GM18870 (cell line): ENCODE measurements around the gene ZAP70.
A peak's percentile ranks its signal among the peaks of the same experiment; 100 is the strongest.
"Not testable (repeated sequence)": the region's sequence is repeated elsewhere in the genome, so short reads cannot be mapped to it uniquely, and the experiment has no call there.

Source experiments
- ATAC-seq: cut with Tn5 transposase; IDR thresholded peaks from one replicate; pipeline ENCODE4 v1.9.1; 2021; ENCODE audit warnings: moderate library complexity; ENCODE audit not compliant: unreplicated experiment

The ZAP70 gene

DNA sequence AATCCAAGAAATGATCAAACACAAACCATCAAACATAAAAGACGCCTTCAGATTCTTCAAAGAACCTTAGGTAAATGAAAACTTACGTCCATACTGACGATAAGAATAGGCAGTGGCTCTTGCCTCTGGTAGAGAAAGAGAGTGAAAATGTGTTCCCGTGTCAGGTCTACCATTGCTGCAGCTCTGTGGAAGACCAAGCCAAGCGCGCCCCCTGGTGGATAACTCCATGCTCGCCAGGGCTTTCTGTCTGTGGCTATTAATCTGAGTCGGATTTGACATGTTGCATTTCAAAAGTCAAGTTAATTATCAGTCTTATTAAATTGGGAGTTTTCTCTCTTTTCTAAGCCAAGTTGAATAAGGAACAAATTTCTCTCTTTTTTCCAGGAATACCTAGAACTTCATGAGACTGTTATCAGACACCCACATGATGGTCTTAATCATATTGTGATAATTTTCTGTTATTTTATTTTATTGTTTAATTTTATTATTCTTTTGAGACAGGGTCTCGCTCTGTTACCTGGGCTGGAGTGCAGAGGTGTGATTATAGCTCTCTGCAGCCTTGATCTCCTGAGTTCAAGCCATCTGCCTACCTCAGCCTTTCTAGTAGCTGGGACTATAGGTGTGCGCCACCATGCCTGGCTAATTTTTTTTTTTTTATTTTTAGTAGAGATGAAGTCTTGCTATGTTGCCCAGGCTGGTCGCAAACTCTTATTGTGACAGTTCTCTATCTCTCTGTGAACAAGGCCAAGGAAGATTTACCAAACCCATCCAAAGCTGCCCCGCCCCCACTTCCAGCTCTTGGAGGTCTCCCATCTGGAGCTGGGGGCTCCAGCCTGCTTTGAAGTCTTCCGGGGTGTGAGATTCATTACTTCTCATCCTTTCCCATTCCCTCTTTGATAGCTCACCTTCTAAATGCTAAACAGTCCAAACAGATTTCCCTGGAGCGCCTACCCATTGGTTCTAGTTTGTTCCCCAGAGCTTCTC lies 15.8 kb upstream of the ZAP70 start:
- ATAC-seq = peak; percentile 60

DNA sequence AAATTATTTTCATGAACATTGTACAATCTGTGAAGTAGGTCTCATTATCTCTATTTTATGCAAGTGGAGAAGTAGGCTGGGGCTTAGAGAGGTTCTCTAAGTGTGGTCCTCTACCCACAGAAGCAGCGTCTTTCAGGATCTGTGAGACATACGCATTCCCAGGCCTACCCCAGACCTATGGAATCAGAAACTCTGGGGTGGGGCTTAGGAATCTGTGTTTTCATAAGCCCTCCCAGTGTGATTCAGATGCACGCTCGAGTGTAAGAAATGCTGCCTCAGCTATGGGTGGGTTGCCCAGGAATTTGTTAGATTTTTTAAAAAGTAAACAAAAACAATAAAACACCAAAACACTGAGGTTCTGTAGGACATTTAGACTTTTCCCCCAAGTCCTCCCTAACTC lies 14.8 kb upstream of the ZAP70 start:
- ATAC-seq = no peak

DNA sequence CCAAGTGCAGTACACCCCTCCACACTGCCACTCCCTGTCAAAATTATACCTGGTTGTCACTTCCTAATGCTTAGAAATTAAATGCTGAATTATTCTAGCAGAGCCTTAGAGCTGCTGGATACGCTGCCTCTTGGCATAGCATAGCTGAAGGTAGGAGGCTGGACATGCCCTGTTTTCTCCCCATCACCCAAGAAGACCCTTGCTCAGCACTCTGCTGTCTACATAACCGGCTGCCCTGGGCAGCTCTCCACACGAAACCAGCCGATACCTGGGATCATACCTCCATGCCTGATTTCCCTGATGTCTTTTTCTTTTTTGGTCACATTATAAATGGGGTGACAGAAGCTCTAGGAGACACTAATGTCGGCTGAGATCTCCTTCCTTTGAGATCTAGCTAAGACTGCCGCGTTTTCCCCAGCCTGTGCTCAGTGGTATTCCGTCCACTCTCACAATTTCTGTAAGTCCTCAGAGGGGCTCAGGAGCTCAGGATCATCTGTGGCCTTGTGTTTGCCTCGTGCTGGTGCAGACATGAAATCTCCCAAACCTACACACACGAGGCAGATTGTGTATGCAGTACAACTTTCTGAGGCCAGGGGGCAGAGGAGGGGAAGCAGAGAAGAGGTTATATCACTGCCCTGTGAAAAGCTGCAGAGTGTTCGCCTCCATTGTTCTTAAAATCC lies 13.5 kb upstream of the ZAP70 start:
- ATAC-seq = no peak

DNA sequence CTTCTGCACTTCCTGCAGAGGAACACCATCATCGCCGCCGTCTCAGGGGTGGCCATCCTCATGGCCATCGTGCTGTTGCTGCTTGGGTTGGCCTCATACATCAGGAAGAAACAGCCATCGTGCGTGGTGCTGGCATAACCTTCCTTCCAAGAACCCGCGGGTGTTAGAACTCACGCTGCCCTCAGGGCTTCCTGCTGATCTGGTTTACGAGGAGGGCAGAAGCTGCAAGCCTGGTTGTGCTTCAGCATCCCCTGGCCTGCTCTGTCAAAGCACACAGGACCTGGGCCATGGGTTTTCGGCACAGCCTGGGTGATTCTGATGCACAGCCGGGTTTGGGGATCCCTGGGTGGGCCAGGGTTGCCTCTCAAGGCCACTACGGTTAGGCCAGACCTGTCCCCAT lies 12.2 kb upstream of the ZAP70 start:
- no peak for ATAC-seq

DNA sequence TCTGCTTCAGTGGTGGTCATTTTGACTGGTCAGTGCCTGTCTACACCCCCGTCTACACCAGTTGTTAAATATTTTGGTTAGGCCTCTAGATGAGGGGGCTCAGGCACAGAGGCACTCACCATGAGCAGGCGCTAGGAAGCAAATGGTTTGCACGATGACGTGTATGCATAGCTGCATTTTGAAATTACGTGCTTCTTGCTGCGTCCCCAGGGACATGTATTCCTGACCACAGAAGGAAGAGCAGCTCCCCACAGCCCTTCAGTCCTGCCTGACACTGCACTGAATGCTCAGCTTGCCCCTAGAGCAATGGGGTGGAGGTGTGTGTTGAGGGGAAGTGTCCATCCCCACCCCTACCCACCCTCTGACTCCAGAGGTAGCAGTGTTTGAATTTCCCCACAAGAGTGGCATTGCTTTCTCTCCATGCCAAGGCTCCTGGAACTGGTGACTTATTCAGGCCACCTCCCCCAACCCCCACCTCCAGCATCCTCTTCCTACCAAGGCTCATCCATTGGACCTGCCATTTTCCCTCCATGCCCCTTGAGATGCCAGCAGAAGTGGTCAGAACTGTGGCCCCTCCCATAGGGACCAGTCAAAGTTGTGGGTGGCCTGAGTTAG lies 11.4 kb upstream of the ZAP70 start:
- ATAC-seq = no peak

DNA sequence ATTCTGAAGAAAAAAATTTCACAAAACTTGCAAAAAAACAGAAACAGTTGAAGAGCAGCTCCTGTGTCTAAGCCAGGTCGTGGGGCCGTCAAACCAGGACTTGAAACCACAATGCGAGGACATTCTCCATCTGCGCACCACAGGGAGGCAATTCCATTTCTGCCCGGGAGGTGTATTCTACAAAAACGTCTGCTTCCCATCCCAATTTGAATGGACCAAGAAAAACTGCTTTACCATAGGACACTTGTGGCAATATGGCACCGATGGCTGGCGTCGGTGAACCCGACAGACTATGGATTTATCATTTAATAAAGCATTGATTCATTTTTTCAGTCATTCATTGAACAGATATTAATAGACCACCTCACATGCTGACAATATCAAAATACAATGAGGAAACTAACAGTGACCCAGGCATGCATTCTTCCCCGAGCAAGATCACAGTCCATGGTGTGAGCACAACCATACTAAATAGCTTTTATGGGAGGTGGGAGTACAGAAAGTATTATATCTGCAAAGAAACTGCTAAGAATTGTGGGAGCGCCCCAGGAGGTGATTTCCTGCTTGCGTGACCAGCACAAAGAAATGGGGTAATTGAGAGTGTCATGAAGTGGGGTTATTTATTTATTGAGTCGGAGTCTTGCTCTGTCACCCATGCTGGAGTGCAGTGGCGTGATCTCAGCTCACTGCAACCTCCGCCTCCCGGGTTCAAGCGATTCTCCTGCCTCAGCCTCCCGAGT lies 10.5 kb upstream of the ZAP70 start:
- ATAC-seq = no peak

DNA sequence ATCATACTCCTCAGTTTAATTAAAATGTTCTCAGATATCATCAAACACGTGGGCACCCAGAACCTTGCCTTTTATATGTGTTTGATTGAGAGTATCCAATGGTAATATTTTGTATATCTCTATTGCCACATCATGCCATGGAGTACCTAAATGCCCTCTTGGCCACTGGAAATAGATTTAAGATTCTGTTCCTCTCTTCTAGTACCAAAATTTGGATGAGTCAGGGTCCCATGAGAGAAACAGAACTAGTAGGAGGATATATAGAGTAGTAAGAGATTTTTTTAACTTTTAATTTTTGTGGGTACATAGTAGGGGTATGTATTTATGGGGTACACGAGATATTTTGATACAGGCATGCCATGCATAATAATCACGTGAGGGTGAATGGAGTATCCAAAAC lies 9.6 kb upstream of the ZAP70 start:
- ATAC-seq = no peak

DNA sequence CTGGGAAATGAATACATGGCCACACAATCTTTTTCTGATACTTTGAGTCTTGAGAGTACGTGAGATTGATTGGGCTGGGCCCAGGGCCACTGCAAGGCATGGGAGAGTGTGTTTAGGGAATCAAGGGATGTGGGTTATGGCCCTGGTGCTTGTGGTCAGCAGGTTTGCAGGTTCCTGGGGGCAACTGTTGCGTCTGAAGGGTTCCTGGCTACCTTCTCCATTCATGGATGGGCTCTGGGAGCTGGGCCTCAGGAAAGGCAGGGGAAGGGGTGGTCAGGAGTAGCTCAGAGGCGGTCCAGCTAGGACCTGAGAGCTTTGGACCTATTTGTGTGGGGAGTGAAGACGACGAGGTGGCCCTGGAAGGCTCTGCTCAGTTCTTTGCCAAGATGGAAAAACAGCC lies 8.4 kb upstream of the ZAP70 start:
- no peak for ATAC-seq

DNA sequence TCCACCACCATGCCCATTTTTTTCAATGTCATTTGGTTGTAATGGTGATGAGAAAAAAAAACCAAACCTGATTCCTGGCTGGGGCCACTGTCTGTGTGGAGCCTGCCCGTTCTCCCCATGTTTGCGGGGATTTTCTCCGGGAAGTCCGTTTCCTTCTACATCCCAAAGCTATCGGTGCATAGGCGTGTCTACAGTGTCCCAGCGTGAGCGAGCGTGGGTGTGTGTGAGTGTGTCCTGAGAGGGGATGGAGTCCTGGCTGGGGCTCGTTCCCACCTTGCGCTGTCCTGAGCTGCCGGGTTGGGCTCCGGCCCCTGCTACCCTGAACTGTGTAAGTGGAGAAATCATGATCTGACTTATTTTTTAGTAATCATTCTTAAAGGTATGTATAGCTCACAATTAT lies 7.3 kb upstream of the ZAP70 start:
- ATAC-seq = no peak

DNA sequence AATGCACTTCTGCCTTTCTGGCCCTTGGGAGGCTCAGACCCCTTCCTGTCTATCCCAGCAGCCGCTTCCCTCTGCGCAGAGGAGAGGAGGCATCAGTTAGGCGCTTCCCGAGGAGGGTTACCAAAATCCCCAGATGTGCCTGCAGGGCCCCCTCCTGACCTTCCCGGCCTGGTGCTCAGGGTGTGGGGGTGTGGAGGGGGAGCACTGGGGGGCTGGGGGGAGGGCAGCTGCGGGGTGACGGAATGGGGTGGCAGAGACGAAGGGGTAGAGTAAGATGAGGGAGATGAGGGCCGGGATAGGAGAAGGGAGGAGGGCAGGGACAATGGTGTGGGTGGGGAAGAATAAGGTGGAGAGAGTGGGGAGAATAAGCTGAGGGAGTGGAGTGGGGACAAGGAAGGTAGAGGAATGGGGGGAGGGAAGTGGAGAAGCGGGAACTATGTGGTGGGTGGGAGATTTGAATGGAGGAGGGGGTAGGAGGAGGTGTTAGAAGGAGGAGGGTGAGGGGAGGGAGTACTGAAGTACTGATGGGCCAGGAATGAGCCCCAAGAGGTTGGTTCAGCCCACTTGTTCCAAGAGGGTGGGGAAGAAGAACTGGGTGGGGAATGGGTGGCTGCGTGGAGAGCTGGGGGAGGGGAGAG lies 6.5 kb upstream of the ZAP70 start:
- no peak for ATAC-seq

DNA sequence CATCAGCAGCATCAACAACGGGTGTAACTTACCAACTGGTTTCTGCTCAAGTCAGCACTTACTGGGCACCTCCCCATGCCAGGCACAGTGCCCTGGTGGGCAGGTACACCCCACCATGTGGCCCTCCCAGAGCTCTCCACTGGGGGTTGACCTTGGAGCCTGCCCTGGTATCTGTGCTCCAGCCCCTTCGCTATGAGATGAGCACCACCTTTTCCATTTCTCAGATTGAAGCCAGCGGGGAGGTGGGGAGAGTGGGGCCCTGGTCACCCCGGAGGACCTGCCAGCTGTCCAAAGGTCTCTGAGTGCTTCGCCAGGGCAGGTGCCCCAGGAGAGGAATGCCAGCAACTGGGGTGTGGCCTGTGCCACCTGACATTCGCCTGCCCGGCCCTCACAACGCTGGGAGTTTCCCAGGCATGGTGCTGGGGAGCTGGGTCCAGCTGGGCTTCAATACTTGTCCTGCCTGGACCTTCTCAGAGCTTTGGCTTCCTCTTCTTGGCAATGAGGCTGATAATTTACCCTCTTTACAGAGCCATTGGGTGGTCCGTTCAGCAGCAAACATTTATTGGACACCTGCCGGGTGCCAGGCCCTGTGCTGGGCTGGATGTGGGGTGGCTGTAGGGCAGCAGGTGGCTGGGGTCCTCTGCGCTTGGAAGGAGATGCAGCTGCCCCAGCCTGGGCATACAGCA lies 5.9 kb upstream of the ZAP70 start:
- ATAC-seq = no peak

DNA sequence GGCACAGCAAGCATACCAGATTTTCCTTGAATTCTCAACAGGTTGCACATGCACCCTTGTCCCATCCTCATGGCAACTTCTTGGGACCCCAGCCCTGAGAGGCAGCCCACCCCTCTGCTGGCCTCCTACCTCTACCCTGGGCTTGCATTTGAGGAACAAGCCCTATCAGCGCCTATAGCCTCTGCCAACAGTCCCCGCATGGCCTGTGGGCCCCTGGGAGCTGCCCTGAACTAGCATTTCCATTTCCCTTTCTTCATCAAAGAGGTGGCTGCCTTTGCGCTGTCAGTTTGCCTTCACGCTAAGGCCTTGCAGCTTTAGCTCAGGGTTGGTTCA lies 5.4 kb upstream of the ZAP70 start:
- ATAC-seq = no peak

DNA sequence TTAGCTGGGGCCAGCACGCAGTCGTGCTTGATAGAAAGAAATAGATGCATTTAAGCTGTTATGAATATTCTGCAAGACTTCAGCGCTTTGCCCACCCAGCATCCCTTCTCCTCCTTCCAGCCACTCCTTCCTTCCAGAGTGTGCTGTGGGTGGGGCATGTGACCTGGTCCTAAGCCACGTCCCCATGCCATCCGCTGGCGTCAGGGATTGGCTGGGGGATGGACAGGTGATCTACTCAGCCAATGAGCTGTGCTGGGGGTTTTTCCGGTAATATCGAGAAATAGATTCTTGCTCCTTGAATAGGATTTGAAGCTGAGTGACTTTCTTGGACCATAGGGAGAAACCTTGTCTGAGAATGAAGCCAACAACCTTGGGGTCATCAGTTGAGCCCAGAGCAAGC lies 4.8 kb upstream of the ZAP70 start:
- ATAC-seq = no peak

DNA sequence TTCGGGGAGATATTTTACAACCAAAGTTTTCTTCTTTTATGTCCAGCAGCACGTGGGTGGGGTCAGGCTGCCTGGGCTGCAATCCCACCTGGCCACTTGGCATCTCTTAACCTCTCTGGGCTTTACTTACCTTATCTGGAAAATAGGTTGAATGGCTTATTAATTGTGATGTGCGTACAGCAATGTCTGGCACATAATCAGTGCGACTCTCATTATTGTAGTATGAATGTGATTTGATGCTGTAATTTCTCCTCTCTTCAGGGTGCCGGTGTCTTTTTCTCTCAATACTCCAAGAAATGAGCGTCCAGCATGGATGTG lies 2.0 kb upstream of the ZAP70 start:
- ATAC-seq = no peak

DNA sequence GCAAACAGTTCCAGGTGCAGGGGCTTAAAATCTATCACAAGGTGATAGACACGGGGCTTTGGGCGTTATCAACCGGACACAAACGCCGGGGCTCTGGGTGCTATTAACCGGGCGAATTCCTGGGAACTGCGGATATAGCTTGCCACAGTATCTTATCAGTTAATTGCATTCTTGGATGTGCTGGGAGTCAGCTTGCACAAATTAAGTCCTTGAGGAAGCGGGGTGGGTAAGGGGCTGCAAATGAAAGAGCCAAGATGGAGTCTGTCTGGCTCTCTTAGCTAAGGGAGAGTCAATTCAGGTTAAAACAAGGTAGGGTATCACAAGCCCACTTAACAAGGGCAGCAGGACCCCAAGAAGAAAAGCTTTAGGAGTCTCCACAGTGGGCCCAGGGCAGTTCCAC lies 1.2 kb upstream of the ZAP70 start:
- not testable (repeated sequence) for ATAC-seq

DNA sequence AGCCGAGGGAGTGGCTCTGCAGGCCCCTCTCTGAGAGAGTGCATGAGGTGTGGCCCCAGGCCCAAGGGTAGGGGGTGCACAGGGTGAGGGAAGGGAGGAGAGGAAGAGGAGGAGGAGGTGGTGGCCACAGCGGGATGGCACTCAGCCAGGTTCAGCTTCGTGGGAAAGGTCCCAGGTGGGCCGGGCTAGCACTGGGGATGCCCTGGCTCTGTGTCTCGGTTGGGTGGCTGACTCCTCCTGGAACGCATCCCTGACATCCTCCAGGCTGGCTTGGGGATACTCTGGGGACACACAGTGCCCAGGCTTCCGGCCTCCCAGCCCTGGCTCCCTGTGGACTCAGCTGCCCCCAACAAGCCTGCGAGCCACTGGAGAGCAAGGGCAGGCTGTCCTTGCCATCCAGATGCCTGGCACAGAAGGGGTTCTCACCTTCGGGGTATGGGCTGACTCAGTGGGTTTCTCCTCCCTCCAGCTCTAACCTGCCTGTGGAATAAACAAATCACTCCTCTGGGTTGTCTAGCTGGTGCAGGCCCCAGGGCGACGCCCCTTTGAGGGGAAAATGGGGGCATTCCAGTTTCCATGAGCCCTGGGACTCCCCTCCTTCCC lies 582 bp upstream of the ZAP70 start:
- no peak for ATAC-seq

DNA sequence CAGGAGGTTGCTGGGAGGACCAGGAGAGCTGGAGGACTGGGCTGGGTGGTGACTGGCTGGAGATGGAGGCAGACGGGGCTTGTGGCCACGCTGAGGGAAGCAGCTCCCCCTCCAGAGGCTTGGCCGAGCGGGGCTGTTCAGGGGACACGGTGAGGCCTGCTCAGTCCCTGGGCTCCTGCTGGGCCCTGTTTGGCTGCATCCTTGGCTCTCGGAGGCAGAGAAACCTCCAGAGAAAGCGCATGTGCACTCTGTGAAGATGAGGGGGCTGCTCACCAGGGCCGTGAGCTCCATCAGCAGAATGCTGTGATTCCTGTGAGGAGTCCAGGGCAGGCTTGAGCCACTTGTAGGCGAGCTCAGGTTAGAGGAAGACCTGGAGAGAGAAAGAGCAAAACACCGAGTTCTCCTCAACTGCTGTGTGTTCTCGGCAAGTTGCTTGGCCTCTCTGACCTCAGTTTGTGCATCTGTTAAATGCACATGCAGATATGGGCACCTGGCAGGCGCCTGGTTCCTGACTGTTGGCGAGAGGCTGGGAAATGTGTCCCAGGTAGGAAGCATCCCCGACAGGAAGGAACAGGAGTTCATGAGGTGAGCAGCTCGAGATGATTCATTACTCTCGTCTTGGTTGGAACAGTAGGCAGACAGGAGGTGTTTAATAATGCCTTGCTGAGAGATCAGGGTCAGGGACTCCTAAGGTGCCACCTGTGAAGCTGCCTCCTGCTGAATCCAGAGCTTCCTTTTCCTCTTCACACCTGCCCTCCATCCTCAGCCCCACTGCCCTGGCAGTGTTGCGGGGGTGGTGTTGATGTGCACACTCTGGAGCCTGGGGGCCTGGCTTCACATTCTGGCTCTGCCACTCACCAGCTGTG lies 941 bp downstream of the ZAP70 start:
- no peak for ATAC-seq

DNA sequence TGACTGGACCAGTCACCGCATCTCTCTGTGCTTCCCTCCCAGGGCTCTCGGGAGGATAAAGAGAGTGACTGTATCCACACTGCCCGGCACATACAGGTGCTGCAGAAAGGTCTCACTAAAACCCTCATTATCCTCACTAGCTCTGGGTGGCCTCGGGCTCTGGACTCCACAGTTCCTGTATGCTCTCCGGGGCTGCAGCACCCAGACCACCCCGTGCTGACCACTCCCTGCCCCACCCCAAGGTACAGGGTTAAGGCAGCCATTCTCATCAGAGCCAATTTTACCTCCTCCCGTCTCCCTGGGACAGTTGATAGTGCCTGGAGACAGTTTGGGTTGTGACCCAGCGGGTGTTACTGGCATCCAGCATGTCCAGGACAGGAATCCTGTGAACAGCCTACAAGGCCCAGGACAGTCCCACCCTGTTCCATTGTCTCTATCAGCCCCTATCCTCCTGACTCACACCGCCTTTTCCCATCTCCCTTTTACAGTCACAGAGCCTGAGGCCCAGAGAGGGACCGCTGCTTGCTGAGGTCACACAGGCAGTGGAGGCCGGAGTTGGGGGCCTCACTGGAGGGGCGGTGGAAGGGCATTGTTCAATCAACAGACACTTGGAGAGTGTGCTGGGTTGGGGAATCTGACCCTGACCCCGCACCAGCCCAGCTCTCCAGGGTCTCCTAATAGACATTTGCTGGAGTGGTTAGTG lies 1.7 kb downstream of the ZAP70 start:
- ATAC-seq = no peak
